A549 (cell line): Measurements from ENCODE around the gene SORCS2.

Source experiments
- BHLHE40 ChIP-seq: IDR thresholded peaks from 2 replicates; pipeline ENCODE4 v1.6.1; 2012; ENCODE audit warnings: low read depth, low read length, inconsistent platforms
- CEBPB ChIP-seq, 2 experiments: fragments of >200 bp in 1 of 2; sonication (Bioruptor Twin) in 1 of 2; formaldehyde crosslinking in 1 of 2; IDR thresholded peaks; 2 replicates each; pipeline ENCODE4 v1.6.1; 2012 to 2016
- CHD4 ChIP-seq: fragments of 200-600 bp; sonication (generic); IDR thresholded peaks from 2 replicates; pipeline ENCODE4 v1.6.1; 2016; ENCODE audit warnings: antibody characterized with exemption, mild to moderate bottlenecking, borderline replicate concordance
- CTCF ChIP-seq: fragments of >200 bp; sonication (Bioruptor Twin); formaldehyde crosslinking; IDR thresholded peaks from 3 replicates; pipeline ENCODE4 v1.5.1; 2016
- ESRRA ChIP-seq: fragments of 150-350 bp; IDR thresholded peaks from 2 replicates; pipeline ENCODE4 v1.6.1; 2014; ENCODE audit warnings: mild to moderate bottlenecking, low read length, borderline replicate concordance
- MAX ChIP-seq: IDR thresholded peaks from 2 replicates; pipeline ENCODE4 v1.6.1; 2012
- POLR2A ChIP-seq: IDR thresholded peaks from 2 replicates; pipeline ENCODE4 v1.6.1; 2012; ENCODE audit warnings: mild to moderate bottlenecking, low read length
- RAD21 ChIP-seq, 2 experiments: fragments of >200 bp in 1 of 2; sonication (Bioruptor Twin) in 1 of 2; formaldehyde crosslinking in 1 of 2; IDR thresholded peaks in 1 of 2; conservative IDR thresholded peaks in 1 of 2; 2 replicates in 1 of 2; 3 replicates in 1 of 2; pipeline ENCODE4 v1.6.1; 2012 to 2018; ENCODE audit warnings: inconsistent platforms in 1 of 2
- RCOR1 ChIP-seq: fragments of 150-350 bp; IDR thresholded peaks from 2 replicates; pipeline ENCODE4 v1.6.1; 2014; ENCODE audit warnings: antibody characterized with exemption, low read length, low read depth
- REST ChIP-seq: fragments of 200-600 bp; sonication (generic); IDR thresholded peaks from 2 replicates; pipeline ENCODE4 v1.6.1; 2016; ENCODE audit warnings: antibody characterized with exemption, mild to moderate bottlenecking, moderate library complexity
- RNF2 ChIP-seq: fragments of 200-600 bp; sonication (generic); IDR thresholded peaks from 2 replicates; pipeline ENCODE4 v1.6.1; 2016; ENCODE audit warnings: low read depth, mild to moderate bottlenecking, antibody characterized with exemption, moderate library complexity, borderline replicate concordance
- TF ChIP-seq, protein P1 (sequence below): fragments of 450-650 bp; IDR thresholded peaks from 2 replicates; pipeline ENCODE4 v1.6.1; 2014; ENCODE audit warnings: antibody characterized with exemption

- TF ChIP-seq CTCF: no peak
- TF ChIP-seq REST: no peak
- TF ChIP-seq ESRRA: no peak
- no peak for TF ChIP-seq CEBPB (IDR thresholded peaks at IDR 0.05)
- TF ChIP-seq POLR2A: no peak
- no peak for TF ChIP-seq RCOR1
- TF ChIP-seq MAX: no peak
- no peak for TF ChIP-seq BHLHE40
- TF ChIP-seq CHD4: no peak
- TF ChIP-seq RAD21 (conservative IDR thresholded peaks at IDR 0.05 in 1 of 2, IDR thresholded peaks at IDR 0.05 in 1 of 2): no peak
- TF ChIP-seq, protein P1, sequence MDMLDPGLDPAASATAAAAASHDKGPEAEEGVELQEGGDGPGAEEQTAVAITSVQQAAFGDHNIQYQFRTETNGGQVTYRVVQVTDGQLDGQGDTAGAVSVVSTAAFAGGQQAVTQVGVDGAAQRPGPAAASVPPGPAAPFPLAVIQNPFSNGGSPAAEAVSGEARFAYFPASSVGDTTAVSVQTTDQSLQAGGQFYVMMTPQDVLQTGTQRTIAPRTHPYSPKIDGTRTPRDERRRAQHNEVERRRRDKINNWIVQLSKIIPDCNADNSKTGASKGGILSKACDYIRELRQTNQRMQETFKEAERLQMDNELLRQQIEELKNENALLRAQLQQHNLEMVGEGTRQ: no peak
- no peak for TF ChIP-seq RNF2
Measured at GRCh38 chr4:7272404-7272803, 80.1 kb downstream of the SORCS2 start.
